ENCODE data around the gene TTLL5. TPM values are rescaled to one million over a fixed set of nuclear protein-coding genes. Genes with fewer than 3 reads are reported as not detected.

The TTLL5 gene
- total RNA-seq, 1 donor from 2014 or later, result 15.5 TPM

GRCh38 chr14:75631453-75631831 is 29.6 kb upstream of the TTLL5 start:
- Histone ChIP-seq H3K36me3 (ENCODE audit: control insufficient read depth, insufficient read depth, low read length) (no peaks in the 10 kb centered on the region), H3K27me3 (ENCODE audit: control insufficient read depth, insufficient read depth, low read length) (no peaks in the 10 kb centered on the region), H3K4me3 (ENCODE audit: low read depth, low read length) (no peak overlapping the region)
- TF ChIP-seq CTCF (IDR thresholded peaks at IDR 0.05; ENCODE audit: insufficient read depth, low read length, severe bottlenecking), result no peak
- DNase-seq (ENCODE audit: low read depth) (no peak), FAIRE-seq (no peak)

GRCh38 chr14:75634848-75635247 is 26.2 kb upstream of the TTLL5 start:
- TF ChIP-seq CTCF (IDR thresholded peaks at IDR 0.05; ENCODE audit: insufficient read depth, low read length, severe bottlenecking), result no peak
- FAIRE-seq (no peak), DNase-seq (ENCODE audit: low read depth) (peak; percentile 39)
- no peak overlapping the region for H3K4me3 ChIP-seq (ENCODE audit: low read depth, low read length)
- H3K36me3 ChIP-seq (ENCODE audit: control insufficient read depth, insufficient read depth, low read length), result no peaks in the 10 kb centered on the region
- H3K27me3 ChIP-seq (ENCODE audit: control insufficient read depth, insufficient read depth, low read length), result peaks cover 2% of the 10 kb centered on the region

GRCh38 chr14:75636100-75636692 is 24.9 kb upstream of the TTLL5 start:
- no peak for DNase-seq (ENCODE audit: low read depth)
- no peak for FAIRE-seq
- Histone ChIP-seq H3K4me3 (ENCODE audit: low read depth, low read length) (no peak overlapping the region), H3K36me3 (ENCODE audit: control insufficient read depth, insufficient read depth, low read length) (no peaks in the 10 kb centered on the region), H3K27me3 (ENCODE audit: control insufficient read depth, insufficient read depth, low read length) (peaks cover 2% of the 10 kb centered on the region)
- TF ChIP-seq CTCF (IDR thresholded peaks at IDR 0.05; ENCODE audit: insufficient read depth, low read length, severe bottlenecking), result no peak

GRCh38 chr14:75640876-75641275 is 20.2 kb upstream of the TTLL5 start:
- Histone ChIP-seq H3K4me3 (ENCODE audit: low read depth, low read length) (no peak overlapping the region), H3K27me3 (ENCODE audit: control insufficient read depth, insufficient read depth, low read length) (peaks cover 2% of the 10 kb centered on the region), H3K36me3 (ENCODE audit: control insufficient read depth, insufficient read depth, low read length) (no peaks in the 10 kb centered on the region)
- TF ChIP-seq CTCF (IDR thresholded peaks at IDR 0.05; ENCODE audit: insufficient read depth, low read length, severe bottlenecking), result no peak
- DNase-seq (ENCODE audit: low read depth) (peak; percentile 38), FAIRE-seq (no peak)

- FAIRE-seq (no peak), DNase-seq (ENCODE audit: low read depth) (no peak)
- TF ChIP-seq CTCF (IDR thresholded peaks at IDR 0.05; ENCODE audit: insufficient read depth, low read length, severe bottlenecking), result no peak
- Histone ChIP-seq H3K4me3 (ENCODE audit: low read depth, low read length) (no peak overlapping the region), H3K27me3 (ENCODE audit: control insufficient read depth, insufficient read depth, low read length) (no peaks in the 10 kb centered on the region), H3K36me3 (ENCODE audit: control insufficient read depth, insufficient read depth, low read length) (no peaks in the 10 kb centered on the region)
Observed at GRCh38 chr14:75643985-75644384, 17.1 kb upstream of the TTLL5 start.

- FAIRE-seq, result no peak
- H3K27me3 ChIP-seq (ENCODE audit: control insufficient read depth, insufficient read depth, low read length), result no peaks in the 10 kb centered on the region
- no peaks in the 10 kb centered on the region for H3K36me3 ChIP-seq (ENCODE audit: control insufficient read depth, insufficient read depth, low read length)
- TF ChIP-seq CTCF (IDR thresholded peaks at IDR 0.05; ENCODE audit: insufficient read depth, low read length, severe bottlenecking), result no peak
- H3K4me3 ChIP-seq (ENCODE audit: low read depth, low read length), result no peak overlapping the region
- no peak for DNase-seq (ENCODE audit: low read depth)
Observed at GRCh38 chr14:75645056-75645455, 16.0 kb upstream of the TTLL5 start.
